KMS-11 (cell line): ENCODE results near the gene ALS2CL.

Source experiments
- H2AFZ ChIP-seq: fragments of 200-600 bp; sonication (generic); 2 replicates; pipeline ENCODE4 v1.6.1; 2016; ENCODE audit warnings: antibody characterized with exemption, mixed run types, low read depth
- H3K27ac ChIP-seq: fragments of 200-600 bp; sonication (generic); 2 replicates; pipeline ENCODE4 v1.6.1; 2016; ENCODE audit warnings: mild to moderate bottlenecking, mixed run types
- H3K27me3 ChIP-seq: fragments of 200-600 bp; sonication (generic); 2 replicates; pipeline ENCODE4 v1.6.1; 2017; ENCODE audit warnings: mild to moderate bottlenecking, low read depth, mixed run types, moderate library complexity; ENCODE audit not compliant: insufficient read depth
- H3K36me3 ChIP-seq: fragments of 200-600 bp; sonication (generic); 2 replicates; pipeline ENCODE4 v1.6.1; 2017; ENCODE audit warnings: mild to moderate bottlenecking, mixed run types; ENCODE audit not compliant: insufficient read depth
- H3K4me1 ChIP-seq: fragments of 200-600 bp; sonication (generic); 2 replicates; pipeline ENCODE4 v1.6.1; 2016; ENCODE audit warnings: mild to moderate bottlenecking, low read depth, mixed run types; ENCODE audit not compliant: poor library complexity, severe bottlenecking
- H3K4me2 ChIP-seq: fragments of 200-600 bp; sonication (generic); 2 replicates; pipeline ENCODE4 v1.7.0; 2016; ENCODE audit warnings: mild to moderate bottlenecking, mixed run types
- H3K4me3 ChIP-seq: fragments of 200-600 bp; sonication (generic); IDR thresholded peaks from 2 replicates; pipeline ENCODE4 v1.6.1; 2017; ENCODE audit warnings: low read depth, low read length, mixed read lengths; ENCODE audit not compliant: insufficient read depth
- H3K79me2 ChIP-seq: fragments of 200-600 bp; sonication (generic); 2 replicates; pipeline ENCODE4 v1.6.1; 2016; ENCODE audit warnings: low read depth, mixed run types; ENCODE audit not compliant: insufficient read depth
- H3K9ac ChIP-seq: fragments of 200-600 bp; sonication (generic); 2 replicates; pipeline ENCODE4 v1.6.1; 2016; ENCODE audit warnings: mild to moderate bottlenecking, mixed run types
- H4K20me1 ChIP-seq: fragments of 200-600 bp; sonication (generic); 2 replicates; pipeline ENCODE4 v1.6.1; 2016; ENCODE audit warnings: mild to moderate bottlenecking, mixed run types; ENCODE audit not compliant: insufficient read depth
- CTCF ChIP-seq: fragments of 200-600 bp; sonication (generic); conservative IDR thresholded peaks from 2 replicates; pipeline ENCODE4 v1.6.1; 2017; ENCODE audit warnings: low read depth, mild to moderate bottlenecking, antibody characterized with exemption, low read length, moderate library complexity, mixed read lengths

ALS2CL gene

DNA sequence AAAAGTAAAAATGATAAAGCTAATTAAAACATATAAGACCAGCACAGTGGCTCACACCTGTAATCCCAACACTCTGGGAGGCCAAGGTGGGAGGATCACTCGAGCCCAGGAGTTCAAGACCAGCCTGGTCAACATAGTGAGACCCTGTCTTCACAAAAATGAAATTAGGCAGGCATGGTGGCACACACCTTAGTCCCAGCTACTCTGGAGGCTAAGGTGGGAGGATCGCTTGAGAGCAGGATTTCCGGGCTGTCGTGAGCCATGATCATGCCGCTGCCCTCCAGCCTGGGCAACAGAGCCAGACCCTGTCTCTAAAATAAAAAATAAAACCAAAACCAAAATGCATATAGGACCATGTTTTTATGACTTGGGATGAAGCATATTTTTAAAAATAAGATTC, 29.0 kb upstream of the ALS2CL start:
- H3K4me3 ChIP-seq: no peak overlapping the region
- no peaks in the 10 kb centered on the region for H3K36me3 ChIP-seq
- no peak overlapping the region for H3K9ac ChIP-seq
- no peaks in the 10 kb centered on the region for H3K4me1 ChIP-seq
- H3K27me3 ChIP-seq: no peaks in the 10 kb centered on the region
- H3K27ac ChIP-seq: no peak overlapping the region
- no peak overlapping the region for H3K4me2 ChIP-seq
- no peaks in the 10 kb centered on the region for H3K79me2 ChIP-seq
- H2AFZ ChIP-seq: no peak overlapping the region
- no peak for TF ChIP-seq CTCF
- H4K20me1 ChIP-seq: no peaks in the 10 kb centered on the region

DNA sequence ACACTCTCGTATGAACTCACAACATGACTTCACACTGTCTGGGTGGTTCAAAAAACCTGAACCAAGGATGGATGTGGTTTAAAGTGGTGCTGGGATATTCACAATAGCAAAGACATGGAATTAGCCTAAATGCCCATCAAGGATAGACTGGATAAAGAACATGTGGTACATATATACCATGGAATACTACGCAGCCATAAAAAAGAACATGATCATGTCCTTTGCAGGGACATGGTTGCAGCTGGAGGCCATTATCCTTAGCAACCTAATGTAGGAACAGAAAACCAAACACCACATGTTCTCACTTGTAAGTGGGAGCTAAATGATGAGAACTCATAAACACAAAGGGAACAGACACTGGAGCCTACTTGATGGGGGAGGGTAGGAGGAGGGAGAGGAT, 27.5 kb upstream of the ALS2CL start:
- H3K27ac ChIP-seq: no peak overlapping the region
- no peaks in the 10 kb centered on the region for H3K27me3 ChIP-seq
- no peaks in the 10 kb centered on the region for H3K79me2 ChIP-seq
- H3K9ac ChIP-seq: no peak overlapping the region
- no peak overlapping the region for H2AFZ ChIP-seq
- no peak for TF ChIP-seq CTCF
- H4K20me1 ChIP-seq: no peaks in the 10 kb centered on the region
- H3K4me2 ChIP-seq: no peak overlapping the region
- no peaks in the 10 kb centered on the region for H3K36me3 ChIP-seq
- no peak overlapping the region for H3K4me3 ChIP-seq
- no peaks in the 10 kb centered on the region for H3K4me1 ChIP-seq

GRCh38 chr3:46719735-46720271, 26.3 kb upstream of the ALS2CL start:
- no peak overlapping the region for H3K9ac ChIP-seq
- no peak for TF ChIP-seq CTCF
- H3K79me2 ChIP-seq: no peaks in the 10 kb centered on the region
- no peaks in the 10 kb centered on the region for H3K4me1 ChIP-seq
- H2AFZ ChIP-seq: no peak overlapping the region
- H3K27ac ChIP-seq: no peak overlapping the region
- H3K4me2 ChIP-seq: no peak overlapping the region
- no peak overlapping the region for H3K4me3 ChIP-seq
- no peaks in the 10 kb centered on the region for H4K20me1 ChIP-seq
- H3K36me3 ChIP-seq: no peaks in the 10 kb centered on the region
- no peaks in the 10 kb centered on the region for H3K27me3 ChIP-seq

DNA sequence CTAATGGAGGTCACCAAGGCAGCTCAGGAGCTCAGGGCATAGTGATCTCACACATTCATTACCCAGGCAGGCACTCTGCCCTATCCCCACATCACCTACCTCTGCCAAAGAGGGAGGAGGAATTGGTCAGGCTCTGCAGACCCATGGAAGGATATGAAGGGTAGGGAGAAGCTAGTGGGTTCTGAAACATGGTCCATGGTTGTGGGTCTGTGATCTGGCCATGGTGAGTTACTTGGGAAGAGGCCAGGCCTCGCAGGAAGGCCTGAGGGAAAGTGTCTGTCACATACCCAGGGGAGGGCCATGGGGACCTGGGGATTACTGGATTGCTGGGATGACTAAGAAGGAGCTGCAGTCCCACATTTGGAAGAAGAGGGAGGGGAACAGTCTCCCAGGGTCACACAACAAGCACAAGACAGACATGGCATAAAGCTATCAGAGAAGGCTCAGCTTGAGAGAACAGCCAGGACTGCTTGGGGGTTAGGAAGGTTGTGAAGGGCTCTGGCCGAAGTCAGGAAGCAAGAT, 25.6 kb upstream of the ALS2CL start:
- no peaks in the 10 kb centered on the region for H3K27me3 ChIP-seq
- no peaks in the 10 kb centered on the region for H4K20me1 ChIP-seq
- no peaks in the 10 kb centered on the region for H3K79me2 ChIP-seq
- H3K36me3 ChIP-seq: no peaks in the 10 kb centered on the region
- no peaks in the 10 kb centered on the region for H3K4me1 ChIP-seq
- no peak overlapping the region for H3K9ac ChIP-seq
- no peak overlapping the region for H3K4me3 ChIP-seq
- no peak overlapping the region for H2AFZ ChIP-seq
- no peak overlapping the region for H3K27ac ChIP-seq
- no peak overlapping the region for H3K4me2 ChIP-seq
- no peak for TF ChIP-seq CTCF
